Measurements from ENCODE around the gene REV1. TPM values are rescaled to one million over a fixed set of nuclear protein-coding genes. Genes with fewer than 3 reads are reported as not detected.
"Not testable (repeated sequence)": the region's sequence is repeated elsewhere in the genome, so short reads cannot be mapped to it uniquely, and the experiment has no call there.

The REV1 gene
- total RNA-seq, 1 donor from 2014 or later: 39.4 TPM

GRCh38 chr2:99368854-99369253, 121.0 kb downstream of the REV1 start:
- intact Hi-C loops (cut with micrococcal nuclease): not testable (repeated sequence)

GRCh38 chr2:99365661-99366060, 124.2 kb downstream of the REV1 start:
- intact Hi-C loops (cut with micrococcal nuclease): no loop called here

GRCh38 chr2:99356853-99357252, 133.0 kb downstream of the REV1 start:
- intact Hi-C loops (cut with micrococcal nuclease): no loop called here

GRCh38 chr2:99354825-99355224, 135.0 kb downstream of the REV1 start:
- intact Hi-C loops (cut with micrococcal nuclease): not testable (repeated sequence)

GRCh38 chr2:99354070-99354469, 135.7 kb downstream of the REV1 start:
- intact Hi-C loops (cut with micrococcal nuclease): no loop called here

Other genes starting within 250 kb of the REV1 start
- gene LYG2, start 234.4 kb downstream of the REV1 start, total RNA-seq: not detected in 2 replicates
- gene LYG1, start 188.8 kb downstream of the REV1 start, total RNA-seq: 2.7 and 2.8 TPM in 2 replicates
- 33.2 and 37.7 TPM in 2 replicates for gene TXNDC9, start 153.7 kb downstream of the REV1 start, total RNA-seq
- gene EIF5B, start 152.6 kb downstream of the REV1 start, total RNA-seq: 53.6 and 58.2 TPM in 2 replicates